Testis (tissue), 2 donors: ENCODE measurements around the gene SLC2A10.

ENCODE experiments used
- CTCF ChIP-seq, 3 experiments: fragments of 450-650 bp in 2 of 3; fragments of 200-600 bp in 1 of 3; sonication (generic) in 1 of 3; IDR thresholded peaks; one replicate each; pipeline ENCODE4 v1.5.1; 2016 to 2019; ENCODE audit warnings: antibody characterized with exemption in 3 of 3, mild to moderate bottlenecking in 2 of 3, moderate library complexity in 1 of 3
- POLR2A ChIP-seq: fragments of 450-650 bp; IDR thresholded peaks from one replicate; pipeline ENCODE4 v1.6.1; 2017; ENCODE audit warnings: antibody characterized with exemption, mild to moderate bottlenecking, moderate library complexity

- TF ChIP-seq POLR2A: no peak
- no peak for TF ChIP-seq CTCF (IDR thresholded peaks at IDR 0.05)
These were observed 6.0 kb upstream of the SLC2A10 start for GRCh38 chr20:46703435-46703834.
